Endothelial cell of umbilical vein (primary cell): Measurements from ENCODE around the gene CALCOCO2. TPM values are rescaled to one million over a fixed set of nuclear protein-coding genes. Genes with fewer than 3 reads are reported as not detected.

ENCODE experiments used
- BruUV-seq: library from RNA; stranded (reverse); fragments of 400-500 nt; replicated peaks from 2 replicates; lab custom pipeline; 2021; lab: Mats Ljungman, UMichigan
- CTCF ChIA-PET: fragments of 300-600, 350-600 bp; sonication (Branson Sonifier 250); formaldehyde crosslinking; loops from one replicate; lab custom pipeline; 2021; ENCODE audit warnings: antibody characterized with exemption, inconsistent platforms; lab: Charles Lee
- POLR2A ChIA-PET: fragments of 300-600, 350-600 bp; sonication (Branson Sonifier 250); formaldehyde crosslinking; loops from one replicate; lab custom pipeline; 2021; ENCODE audit warnings: antibody characterized with exemption, inconsistent platforms; lab: Charles Lee
- DNase-seq: peaks from one replicate; pipeline ENCODE4 v3.0.0-alpha.2; 2011; ENCODE audit warnings: low read depth, low spot score
- FAIRE-seq: peaks from 2 replicates; lab custom pipeline; 2011; peaks lifted over from hg19 to GRCh38; lab: Jason Lieb, UNC
- H2AFZ ChIP-seq: 2 replicates; pipeline ENCODE4 v1.6.0; 2012; ENCODE audit warnings: low read depth, low read length, control low read depth, inconsistent platforms
- H3K27ac ChIP-seq: 2 replicates; pipeline ENCODE4 v1.5.1; 2011; ENCODE audit warnings: low read depth, mild to moderate bottlenecking, control low read depth, low read length, moderate library complexity; ENCODE audit not compliant: insufficient read depth
- H3K27me3 ChIP-seq, 2 experiments: 2 replicates each; pipeline versions ENCODE4 v1.6.0 to v1.6.1; 2011; ENCODE audit warnings: low read length in 2 of 2, mixed read lengths in 1 of 2; ENCODE audit not compliant: control insufficient read depth in 2 of 2, insufficient read depth in 2 of 2
- H3K36me3 ChIP-seq, 2 experiments: 2 replicates in 1 of 2; 3 replicates in 1 of 2; pipeline ENCODE4 v1.5.1; 2011; ENCODE audit warnings: low read length in 2 of 2, mild to moderate bottlenecking in 1 of 2, moderate library complexity in 1 of 2; ENCODE audit not compliant: control insufficient read depth in 2 of 2, insufficient read depth in 2 of 2; ENCODE audit errors: extremely low read depth in 1 of 2
- H3K4me1 ChIP-seq: 3 replicates; pipeline ENCODE4 v1.5.1; 2011; ENCODE audit warnings: mild to moderate bottlenecking, low read length; ENCODE audit not compliant: control insufficient read depth, insufficient read depth; ENCODE audit errors: extremely low read depth
- H3K4me2 ChIP-seq: 2 replicates; pipeline ENCODE4 v1.6.1; 2011; ENCODE audit warnings: low read length, control low read depth, mixed read lengths; ENCODE audit not compliant: insufficient read depth
- H3K4me3 ChIP-seq, 3 experiments: fragments of 200-600 bp in 1 of 3; sonication (generic), shearing (Covaris generic) in 1 of 3; replicated peaks in 1 of 3; 2 replicates each; pipeline ENCODE4 v1.5.1; 2011 to 2016; ENCODE audit warnings: control low read depth in 3 of 3, low read length in 3 of 3, mild to moderate bottlenecking in 2 of 3, inconsistent platforms in 1 of 3, low read depth in 1 of 3, moderate library complexity in 1 of 3; ENCODE audit not compliant: insufficient read depth in 1 of 3
- H3K79me2 ChIP-seq: 2 replicates; pipeline ENCODE4 v1.6.0; 2012; ENCODE audit warnings: low read length, inconsistent platforms; ENCODE audit not compliant: control insufficient read depth, insufficient read depth
- H3K9ac ChIP-seq: replicated peaks from 2 replicates; pipeline ENCODE3; 2011; ENCODE audit warnings: low read length, control low read depth; ENCODE audit not compliant: insufficient read depth; ENCODE audit errors: extremely low read depth
- H3K9me1 ChIP-seq: replicated peaks from 3 replicates; pipeline ENCODE4 v1.6.0; 2011; ENCODE audit warnings: mild to moderate bottlenecking, low read length; ENCODE audit not compliant: control insufficient read depth, insufficient read depth; ENCODE audit errors: extremely low read depth
- H3K9me3 ChIP-seq: replicated peaks from 2 replicates; pipeline ENCODE4 v1.5.1; 2012; ENCODE audit warnings: low read length, inconsistent platforms; ENCODE audit not compliant: control insufficient read depth, insufficient read depth
- H4K20me1 ChIP-seq: replicated peaks from 2 replicates; pipeline ENCODE3; 2011; ENCODE audit warnings: mild to moderate bottlenecking, low read length; ENCODE audit not compliant: control insufficient read depth, insufficient read depth; ENCODE audit errors: extremely low read depth
- EZH2 ChIP-seq: IDR thresholded peaks from 2 replicates; pipeline ENCODE4 v1.6.1; 2012; ENCODE audit warnings: borderline replicate concordance, low read depth, mild to moderate bottlenecking, moderate library complexity, low read length, inconsistent platforms; ENCODE audit not compliant: severe bottlenecking
- FOS ChIP-seq: IDR thresholded peaks from 2 replicates; pipeline ENCODE4 v1.6.1; 2011; ENCODE audit warnings: mild to moderate bottlenecking, low read length, moderate library complexity, borderline replicate concordance; ENCODE audit not compliant: insufficient read depth
- GATA2 ChIP-seq: IDR thresholded peaks from 2 replicates; pipeline ENCODE4 v1.7.0; 2011; ENCODE audit warnings: low read depth, mild to moderate bottlenecking, moderate library complexity, mixed read lengths, low read length; ENCODE audit not compliant: insufficient read length, insufficient read depth
- JUN ChIP-seq: IDR thresholded peaks from 2 replicates; pipeline ENCODE4 v1.6.1; 2011; ENCODE audit warnings: borderline replicate concordance, low read depth; ENCODE audit not compliant: insufficient read length, insufficient read depth
- MAX ChIP-seq: IDR thresholded peaks from 2 replicates; pipeline ENCODE4 v1.6.1; 2011; ENCODE audit not compliant: insufficient read depth, insufficient read length
- MYC ChIP-seq: IDR thresholded peaks from one replicate; pipeline ENCODE4 v1.6.1; 2011; ENCODE audit warnings: mild to moderate bottlenecking, low read depth, low read length
- POLR2A ChIP-seq: IDR thresholded peaks from 2 replicates; pipeline ENCODE4 v1.6.1; 2012; ENCODE audit warnings: low read depth, mild to moderate bottlenecking, control low read depth, low read length
- POLR2AphosphoS5 ChIP-seq: IDR thresholded peaks from 2 replicates; pipeline ENCODE4 v1.6.1; 2012; ENCODE audit warnings: low read depth, mild to moderate bottlenecking, control low read depth, low read length, moderate library complexity; ENCODE audit not compliant: insufficient read depth
- dilution Hi-C: fragments of 300-500 bp; cut with MboI; formaldehyde crosslinking; loops from one replicate; pipeline ENCODE4 v1.15.0; 2019; ENCODE audit warnings: low sequenced_read_pairs; ENCODE audit not compliant: extremely low pct_ligation_motif_present
- intact Hi-C: fragments of 100-400 bp; cut with micrococcal nuclease; formaldehyde crosslinking; loops from one replicate; pipeline ENCODE4 v1.10.0; 2022
- polyA plus RNA-seq, 4 experiments: library from polyadenylated mRNA; depleted of rRNA in 3 of 4; stranded (reverse) in 3 of 4; unstranded in 1 of 4; fragments of >200 nt; gene quantifications; 2 replicates each; pipeline versions ENCODE4 v1.2.1 to v1.2.3, GENCODE V29; 2011 to 2012; ENCODE audit warnings: missing spikeins in 1 of 4
- total RNA-seq: library from RNA; stranded (reverse); gene quantifications from 2 replicates; pipeline ENCODE4 v1.2.3, GENCODE V29; 2021
- TF ChIP-seq, protein P1 (sequence below), 2 donors: IDR thresholded peaks; 1 replicate in 1 of 2; 2 replicates in 1 of 2; pipeline ENCODE4 v1.5.1; 2011; ENCODE audit warnings: low read length in 2 of 2, mild to moderate bottlenecking in 2 of 2, moderate library complexity in 2 of 2, control low read depth in 1 of 2, inconsistent platforms in 1 of 2, low read depth in 1 of 2; ENCODE audit not compliant: insufficient read depth in 1 of 2; ENCODE audit errors: extremely low read depth in 1 of 2

The CALCOCO2 gene
- total and polyA plus RNA-seq, 2 donors (not counting 3 experiments of a cell fraction or from before 2014, with no cell fraction given) = 20.6 to 64.9 TPM

DNA sequence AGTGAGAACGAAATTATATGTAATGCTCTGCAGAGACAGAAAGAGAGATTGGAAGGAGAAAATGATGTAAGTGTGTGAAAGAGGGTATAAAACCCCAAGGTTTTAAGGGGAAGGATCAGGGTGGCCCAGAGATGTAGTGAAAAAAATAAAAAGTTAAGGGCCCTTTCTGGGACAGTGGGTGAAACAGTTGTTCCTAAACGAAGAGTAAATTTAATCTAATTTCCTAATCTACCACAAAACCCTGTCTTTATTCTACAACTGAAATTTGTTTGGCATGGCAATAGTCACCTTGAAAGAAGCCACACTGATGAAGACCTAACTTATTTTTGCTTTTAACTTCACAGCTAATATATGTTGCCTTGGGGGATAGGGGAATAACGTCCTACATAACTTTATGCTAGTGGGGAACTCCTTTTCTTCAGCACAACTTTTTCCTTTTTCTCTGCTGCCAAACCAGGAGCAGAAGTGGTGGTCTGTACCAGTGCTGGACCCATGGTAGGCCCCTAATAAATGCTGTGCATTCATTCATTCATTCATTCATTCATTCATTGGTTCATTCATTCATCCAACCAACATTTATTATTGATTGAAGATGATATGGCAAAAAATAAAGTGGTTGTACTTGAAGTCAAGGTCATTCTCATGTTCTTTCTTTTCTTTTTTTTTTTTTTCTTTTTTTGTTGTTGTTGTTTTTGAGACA, 25.4 kb downstream of the CALCOCO2 start:
- DNase-seq (no peak), FAIRE-seq (no peak)
- H3K4me2 ChIP-seq = no peak overlapping the region
- ChIA-PET POLR2A (interaction anchor here (0.7 kb wide), 1 partner anchor 338 kb away, joined by 3 read pairs; no protein-coding TSS in a partner anchor), CTCF (no interaction called here)
- no peaks in the 10 kb centered on the region for H3K4me1 ChIP-seq
- no peaks in the 10 kb centered on the region for H3K9me1 ChIP-seq
- no peak overlapping the region for H3K9ac ChIP-seq
- no peak overlapping the region for H3K4me3 ChIP-seq
- H3K36me3 ChIP-seq = peaks cover 5 to 6% of the 10 kb centered on the region in 2 experiments
- intact Hi-C loops (no loop called here), dilution Hi-C loops (no loop called here)
- no peaks in the 10 kb centered on the region for H3K79me2 ChIP-seq
- no peak overlapping the region for H3K27ac ChIP-seq
- TF ChIP-seq POLR2A (no peak), FOS (no peak), JUN (no peak), POLR2AphosphoS5 (no peak), MYC (no peak), GATA2 (no peak), EZH2 (no peak), MAX (no peak)
- TF ChIP-seq, protein P1, sequence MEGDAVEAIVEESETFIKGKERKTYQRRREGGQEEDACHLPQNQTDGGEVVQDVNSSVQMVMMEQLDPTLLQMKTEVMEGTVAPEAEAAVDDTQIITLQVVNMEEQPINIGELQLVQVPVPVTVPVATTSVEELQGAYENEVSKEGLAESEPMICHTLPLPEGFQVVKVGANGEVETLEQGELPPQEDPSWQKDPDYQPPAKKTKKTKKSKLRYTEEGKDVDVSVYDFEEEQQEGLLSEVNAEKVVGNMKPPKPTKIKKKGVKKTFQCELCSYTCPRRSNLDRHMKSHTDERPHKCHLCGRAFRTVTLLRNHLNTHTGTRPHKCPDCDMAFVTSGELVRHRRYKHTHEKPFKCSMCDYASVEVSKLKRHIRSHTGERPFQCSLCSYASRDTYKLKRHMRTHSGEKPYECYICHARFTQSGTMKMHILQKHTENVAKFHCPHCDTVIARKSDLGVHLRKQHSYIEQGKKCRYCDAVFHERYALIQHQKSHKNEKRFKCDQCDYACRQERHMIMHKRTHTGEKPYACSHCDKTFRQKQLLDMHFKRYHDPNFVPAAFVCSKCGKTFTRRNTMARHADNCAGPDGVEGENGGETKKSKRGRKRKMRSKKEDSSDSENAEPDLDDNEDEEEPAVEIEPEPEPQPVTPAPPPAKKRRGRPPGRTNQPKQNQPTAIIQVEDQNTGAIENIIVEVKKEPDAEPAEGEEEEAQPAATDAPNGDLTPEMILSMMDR (IDR thresholded peaks at IDR 0.05; ENCODE audit: extremely low read depth in 1 of 2, insufficient read depth in 1 of 2, low read depth in 1 of 2, low read length in 2 of 2) = no peak
- no peak overlapping the region for H2AFZ ChIP-seq
- no TSS peak for BruUV-seq
- H3K27me3 ChIP-seq = no peaks in the 10 kb centered on the region
- H3K9me3 ChIP-seq = no peaks in the 10 kb centered on the region
- no peaks in the 10 kb centered on the region for H4K20me1 ChIP-seq
